NCI-H524 treated with DMSO at 0.1 percent for 48 hours (cell line): ENCODE measurements around the gene ATXN7.

ENCODE experiments used
- DNase-seq: peaks from one replicate; lab custom pipeline; 2025; lab: John Stamatoyannopoulos, UW

The ATXN7 gene, protein sequence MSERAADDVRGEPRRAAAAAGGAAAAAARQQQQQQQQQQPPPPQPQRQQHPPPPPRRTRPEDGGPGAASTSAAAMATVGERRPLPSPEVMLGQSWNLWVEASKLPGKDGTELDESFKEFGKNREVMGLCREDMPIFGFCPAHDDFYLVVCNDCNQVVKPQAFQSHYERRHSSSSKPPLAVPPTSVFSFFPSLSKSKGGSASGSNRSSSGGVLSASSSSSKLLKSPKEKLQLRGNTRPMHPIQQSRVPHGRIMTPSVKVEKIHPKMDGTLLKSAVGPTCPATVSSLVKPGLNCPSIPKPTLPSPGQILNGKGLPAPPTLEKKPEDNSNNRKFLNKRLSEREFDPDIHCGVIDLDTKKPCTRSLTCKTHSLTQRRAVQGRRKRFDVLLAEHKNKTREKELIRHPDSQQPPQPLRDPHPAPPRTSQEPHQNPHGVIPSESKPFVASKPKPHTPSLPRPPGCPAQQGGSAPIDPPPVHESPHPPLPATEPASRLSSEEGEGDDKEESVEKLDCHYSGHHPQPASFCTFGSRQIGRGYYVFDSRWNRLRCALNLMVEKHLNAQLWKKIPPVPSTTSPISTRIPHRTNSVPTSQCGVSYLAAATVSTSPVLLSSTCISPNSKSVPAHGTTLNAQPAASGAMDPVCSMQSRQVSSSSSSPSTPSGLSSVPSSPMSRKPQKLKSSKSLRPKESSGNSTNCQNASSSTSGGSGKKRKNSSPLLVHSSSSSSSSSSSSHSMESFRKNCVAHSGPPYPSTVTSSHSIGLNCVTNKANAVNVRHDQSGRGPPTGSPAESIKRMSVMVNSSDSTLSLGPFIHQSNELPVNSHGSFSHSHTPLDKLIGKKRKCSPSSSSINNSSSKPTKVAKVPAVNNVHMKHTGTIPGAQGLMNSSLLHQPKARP

DNA sequence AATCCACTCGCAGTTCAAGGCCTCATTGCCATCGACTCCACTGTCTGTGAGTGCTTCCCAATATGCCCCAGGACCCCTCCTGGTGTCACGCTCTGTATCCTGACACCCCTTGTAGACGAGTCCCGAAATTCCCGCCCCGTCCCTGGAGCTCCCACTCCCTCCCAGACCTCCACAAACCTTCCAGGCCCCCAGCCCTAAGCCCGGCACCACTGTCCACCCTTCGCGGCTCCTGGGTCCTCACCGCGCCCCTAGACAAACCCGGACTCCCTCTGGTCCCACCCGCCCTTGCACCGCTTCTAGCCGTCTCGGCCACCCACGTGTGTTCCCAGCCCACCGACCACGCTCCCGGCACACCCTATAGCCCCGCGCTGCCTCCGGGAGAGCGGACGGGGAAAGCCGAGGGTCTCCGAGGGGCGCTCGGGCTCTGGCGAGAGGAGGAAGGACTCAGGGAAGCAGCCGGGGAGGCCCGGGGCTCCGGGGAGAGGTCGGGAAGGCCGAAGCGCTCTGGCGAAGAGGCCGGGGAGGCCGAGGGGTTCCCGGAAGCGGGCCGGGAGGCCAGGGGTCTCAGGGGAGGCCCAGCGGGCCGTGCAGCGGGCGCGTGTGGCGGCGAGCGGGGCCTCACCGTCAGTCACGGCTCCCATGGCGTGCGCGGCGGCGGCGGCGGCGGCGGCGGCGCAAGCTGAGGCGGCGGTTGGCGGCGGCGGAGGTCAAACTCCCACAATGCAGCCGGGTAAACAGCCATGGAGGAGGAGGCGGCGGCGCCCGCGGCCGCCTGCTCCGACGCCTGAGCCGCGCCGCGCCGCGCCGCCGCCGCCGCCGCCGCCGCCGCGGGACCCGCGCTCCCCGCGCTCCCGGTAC lies at the start of gene ATXN7, which contains the start of gene THOC7:
ATXN7 (plus strand) TSS at position 718 of the 858 bp plus-strand sequence. CDS start 48,732 bp downstream, outside the sequence.
THOC7 (minus strand) TSS at position 656 of the 858 bp plus-strand sequence; CDS start at position 641, 15 bp downstream.
- no peak for DNase-seq

- no peak for DNase-seq
These were observed 49.4 kb upstream of the ATXN7 start for GRCh38 chr3:63814237-63814636.

- DNase-seq, result no peak
These were observed 46.4 kb upstream of the ATXN7 start for GRCh38 chr3:63817225-63817624.

DNA sequence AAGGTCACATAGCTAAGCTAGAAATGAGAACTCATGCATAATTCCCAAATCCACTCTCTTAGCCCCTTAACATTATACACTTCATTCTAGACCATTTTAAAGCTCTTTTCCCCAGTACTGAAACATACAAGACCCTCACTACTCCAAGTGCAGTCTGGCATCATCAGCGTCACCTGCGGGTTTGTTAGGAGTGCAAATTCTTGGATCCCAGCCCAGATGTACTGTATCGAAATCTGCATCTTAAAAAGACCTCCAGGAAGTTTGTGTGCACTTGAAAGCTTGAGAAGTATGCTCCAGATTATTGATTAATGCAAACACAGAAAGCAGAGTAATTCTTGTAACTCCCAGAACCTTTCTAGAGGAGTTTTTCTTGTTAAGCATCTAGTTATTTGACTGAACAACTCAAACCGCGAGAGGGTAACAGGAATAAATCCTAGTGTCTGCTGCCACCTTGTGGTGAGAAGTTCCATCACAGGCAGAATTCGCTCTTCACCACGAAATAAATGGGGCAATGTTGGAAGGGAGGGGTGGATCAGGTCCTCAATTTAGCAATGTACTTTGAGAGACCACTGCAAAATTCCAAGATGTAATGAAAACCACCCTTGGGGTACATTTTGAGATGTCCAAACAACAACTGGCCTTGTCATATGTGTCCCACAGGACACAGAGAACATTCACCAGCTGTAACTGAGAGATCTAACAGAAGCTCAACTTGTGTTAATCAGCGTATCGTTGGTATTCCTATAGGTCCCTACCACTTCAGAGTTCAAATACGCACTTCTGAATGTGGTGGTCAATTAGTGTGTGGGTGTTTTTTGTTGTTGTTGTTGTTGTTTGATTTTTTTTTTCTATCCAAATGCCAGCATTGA lies 45.2 kb upstream of the ATXN7 start:
- DNase-seq, result no peak

DNA sequence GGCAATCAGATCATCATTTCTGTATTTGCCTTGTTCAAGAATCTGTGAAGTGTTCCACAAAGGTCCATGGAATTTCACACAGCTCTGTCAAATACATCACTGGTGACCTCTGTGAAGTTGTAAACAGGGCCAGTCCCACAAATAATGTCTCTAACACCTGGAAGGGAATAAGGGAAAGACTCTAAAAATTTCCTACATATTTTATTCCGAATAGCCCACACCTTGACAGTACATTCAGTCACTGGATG lies 44.6 kb upstream of the ATXN7 start, which contains the start of gene C3orf49:
C3orf49 (plus strand) TSS at position 149 of the 248 bp plus-strand sequence. CDS start 173 bp downstream, outside the sequence.
- DNase-seq, result no peak

- DNase-seq, result no peak
These were observed 39.4 kb upstream of the ATXN7 start for GRCh38 chr3:63824309-63824708.

DNA sequence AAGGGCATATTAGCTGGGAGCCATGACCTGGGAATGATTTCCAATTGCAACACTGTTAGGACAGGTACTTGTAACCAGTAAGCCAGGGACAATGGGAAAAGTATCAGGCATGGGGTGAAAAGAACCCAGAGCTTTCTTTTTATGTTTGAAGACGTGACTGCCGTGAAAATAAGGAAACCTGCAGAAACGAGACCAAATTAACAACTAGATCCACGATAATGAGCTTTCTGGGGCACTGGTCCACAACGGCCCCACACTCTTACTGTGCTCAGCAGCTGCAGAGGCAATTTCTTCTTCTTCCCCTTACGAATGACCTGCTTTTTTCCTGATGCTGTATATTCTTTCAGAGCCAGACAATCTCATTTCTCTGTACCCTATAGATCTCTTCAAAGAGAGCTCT lies 33.1 kb upstream of the ATXN7 start:
- no peak for DNase-seq

- DNase-seq, result no peak
These were observed 31.3 kb upstream of the ATXN7 start for GRCh38 chr3:63832395-63832794.

GRCh38 chr3:63841704-63842103 lies 22.0 kb upstream of the ATXN7 start:
- no peak for DNase-seq

- no peak for DNase-seq
These were observed 21.5 kb upstream of the ATXN7 start for GRCh38 chr3:63842127-63842526.

DNA sequence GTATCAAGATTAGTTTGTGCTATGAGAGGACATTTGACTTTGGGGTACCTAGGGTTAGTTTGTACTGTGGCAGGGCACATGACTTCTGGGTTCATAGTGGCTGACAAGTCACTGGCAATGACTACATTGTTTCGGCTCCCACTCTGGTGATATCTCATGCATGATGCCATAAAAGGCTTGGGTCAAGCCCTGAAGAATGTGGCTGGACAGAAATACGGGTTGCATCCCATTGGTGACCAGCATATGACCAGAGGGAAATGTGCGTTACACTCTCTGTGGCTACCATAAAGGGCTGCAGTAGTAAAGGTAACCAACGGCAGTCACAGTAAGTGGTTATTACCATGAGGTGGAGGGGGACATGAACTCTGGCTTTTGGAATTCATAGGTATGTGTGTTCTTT lies 18.5 kb upstream of the ATXN7 start:
- DNase-seq, result no peak

DNA sequence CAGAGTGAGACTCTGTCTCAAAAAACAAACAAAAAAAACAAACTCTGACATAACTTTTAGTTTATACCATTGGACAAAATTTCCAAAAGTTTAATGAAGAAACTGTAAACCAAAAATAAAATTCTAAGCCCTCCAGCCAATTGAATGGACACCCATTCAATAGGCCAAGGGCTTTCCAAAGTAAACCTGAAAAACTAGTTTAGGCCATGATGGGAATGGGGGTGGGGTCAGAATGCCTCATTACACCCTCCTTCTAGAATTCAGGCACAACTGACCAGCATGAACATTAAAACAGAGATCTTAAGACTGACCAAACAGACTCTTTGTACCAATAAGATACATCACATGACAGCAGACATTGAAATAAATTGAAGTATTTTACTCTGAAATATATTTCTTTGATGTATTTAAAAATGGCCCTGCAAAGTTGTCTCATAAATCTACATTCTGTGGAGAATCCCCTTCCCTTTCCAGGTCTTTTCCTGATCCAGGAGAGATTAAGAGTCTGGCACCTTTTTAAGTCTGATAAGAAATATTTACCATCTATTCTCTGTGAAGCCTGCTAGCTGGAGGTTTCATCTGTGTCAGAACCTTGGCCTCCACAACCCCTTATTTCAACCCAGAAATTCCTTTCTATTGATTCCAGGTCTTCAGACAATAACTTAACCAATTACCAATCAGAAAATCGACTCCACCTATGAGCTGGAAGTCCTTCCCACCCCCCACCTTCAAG lies 15.8 kb upstream of the ATXN7 start:
- DNase-seq, result no peak

DNA sequence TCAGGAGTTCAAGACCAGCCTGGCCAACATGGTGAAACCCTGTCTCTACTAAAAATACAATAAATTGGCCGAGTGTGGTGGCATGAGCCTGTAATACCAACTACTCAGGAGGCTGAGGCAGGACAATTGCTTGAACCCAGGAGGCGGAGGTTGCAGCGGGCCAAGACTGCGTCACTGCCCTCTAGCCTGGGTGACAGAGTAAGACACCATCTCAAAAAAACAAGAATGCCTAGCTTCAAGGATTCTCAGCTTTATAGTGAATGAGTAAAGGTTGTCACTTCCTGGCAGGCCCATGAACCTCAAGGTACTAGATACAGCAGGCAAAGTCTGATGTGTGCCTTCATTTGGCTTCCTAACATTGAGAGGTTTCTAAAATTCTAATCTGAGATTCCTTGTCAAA lies 14.5 kb upstream of the ATXN7 start:
- DNase-seq, result no peak

GRCh38 chr3:63851287-63851686 lies 12.4 kb upstream of the ATXN7 start:
- no peak for DNase-seq

GRCh38 chr3:63853106-63853505 lies 10.6 kb upstream of the ATXN7 start:
- no peak for DNase-seq

- no peak for DNase-seq
These were observed 8.2 kb upstream of the ATXN7 start for GRCh38 chr3:63855333-63855940.

DNA sequence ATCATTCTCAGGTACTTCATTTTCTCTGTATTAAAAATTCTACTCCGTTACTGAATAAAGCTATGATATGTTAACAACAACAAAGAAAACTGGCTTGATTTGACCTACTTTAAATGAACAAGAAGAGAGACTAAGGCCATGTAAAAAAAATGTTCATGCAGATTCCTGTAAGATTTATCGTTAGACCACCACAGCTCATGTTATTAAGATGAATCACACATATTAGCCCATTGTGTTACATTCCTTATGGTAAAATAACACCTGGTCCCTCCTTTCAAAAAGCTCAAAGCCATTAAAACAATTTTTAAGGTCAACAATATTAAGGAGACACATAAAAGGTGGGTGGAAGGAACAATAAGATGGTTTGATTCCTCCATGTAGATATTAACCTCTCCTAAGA lies 6.4 kb upstream of the ATXN7 start:
- DNase-seq, result no peak

GRCh38 chr3:63860776-63861175 lies 2.9 kb upstream of the ATXN7 start:
- no peak for DNase-seq

GRCh38 chr3:63861306-63861705 lies 2.4 kb upstream of the ATXN7 start:
- no peak for DNase-seq

GRCh38 chr3:63862804-63863149 lies 890 bp upstream of the ATXN7 start:
- DNase-seq, result no peak
